PC-9 (cell line): ENCODE data around the gene SFSWAP.

Source experiments
- CTCF ChIP-seq: fragments of 200-600 bp; sonication (generic); conservative IDR thresholded peaks from 2 replicates; pipeline ENCODE4 v1.6.1; 2017; ENCODE audit warnings: mixed run types, antibody characterized with exemption, mild to moderate bottlenecking, moderate library complexity
- EZH2 ChIP-seq: fragments of 200-600 bp; sonication (generic); IDR thresholded peaks from 2 replicates; pipeline ENCODE4 v1.8.0; 2017; ENCODE audit warnings: antibody characterized with exemption, low read depth

DNA sequence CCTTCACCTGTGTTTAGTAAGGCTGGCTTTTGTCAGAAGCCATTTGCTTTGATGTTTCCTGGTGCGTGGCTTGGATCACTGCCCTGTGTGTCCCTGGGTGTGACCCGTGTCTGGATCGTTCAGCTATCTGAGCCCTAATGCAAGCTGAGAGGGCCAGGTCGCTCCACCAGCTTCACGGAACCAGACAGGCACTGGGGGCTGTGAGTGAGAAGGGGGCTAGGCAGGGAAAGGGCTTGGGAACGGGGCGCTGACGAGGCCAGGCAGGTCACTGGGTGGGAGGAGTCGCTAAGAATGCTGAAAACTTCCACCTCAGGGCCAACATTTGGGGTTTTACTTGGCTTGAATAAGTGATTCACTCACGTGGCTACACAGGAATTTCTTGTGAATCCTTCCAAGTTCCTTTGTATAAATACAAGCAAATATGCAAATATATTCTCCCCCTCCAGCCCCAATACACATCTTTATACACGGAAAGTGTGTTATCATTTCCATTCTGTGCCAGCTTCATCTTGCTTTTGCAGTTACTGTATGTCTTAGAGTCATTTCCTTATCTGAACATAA, 93.2 kb downstream of the SFSWAP start:
- TF ChIP-seq CTCF, result no peak
- no peak for TF ChIP-seq EZH2
